ENCODE results near the gene PLGRKT. TPM values are rescaled to one million over a fixed set of nuclear protein-coding genes. Genes with fewer than 3 reads are reported as not detected.
"Not testable (repeated sequence)": the region's sequence is repeated elsewhere in the genome, so short reads cannot be mapped to it uniquely, and the experiment has no call there.

The PLGRKT gene
- total RNA-seq, 1 experiment from 2014 or later, result 15.1 TPM

DNA sequence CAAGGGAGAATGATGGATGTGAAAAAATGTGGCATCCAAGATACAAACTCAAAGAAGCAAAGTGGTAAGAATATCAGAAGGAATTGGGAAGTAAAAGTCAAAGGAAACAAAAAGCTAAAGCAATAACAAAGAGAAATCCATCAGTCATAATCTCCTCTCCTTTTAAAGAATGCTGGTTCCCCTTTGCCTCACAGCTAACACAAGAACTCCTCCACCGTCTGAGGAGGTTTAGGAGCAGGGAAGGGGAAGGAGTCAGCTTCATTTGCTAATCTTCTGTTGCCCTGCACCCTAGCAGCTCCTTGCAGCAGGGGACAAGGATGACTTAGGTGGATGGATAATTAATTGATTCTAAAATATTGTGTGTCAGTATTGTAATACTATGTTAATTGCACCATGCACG, 29.0 kb upstream of the PLGRKT start:
- CTCF ChIA-PET, result no interaction called here
- Mint-ChIP-seq H3K4me3 (ENCODE audit: low read depth, unreplicated experiment) (no peak overlapping the region), H3K27me3 (ENCODE audit: unreplicated experiment) (no peaks in the 10 kb centered on the region), H3K36me3 (ENCODE audit: insufficient read depth, unreplicated experiment) (no peaks in the 10 kb centered on the region), H3K27ac (ENCODE audit: unreplicated experiment) (no peak overlapping the region), H3K4me1 (ENCODE audit: low read depth, unreplicated experiment) (no peaks in the 10 kb centered on the region), H3K9me3 (ENCODE audit: low read depth, unreplicated experiment) (no peaks in the 10 kb centered on the region)
- intact Hi-C loops (cut with micrococcal nuclease; ENCODE audit: unreplicated experiment), result no loop called here
- BruUV-seq (replicated peaks), result no TSS peak
- TF ChIP-seq, protein P1, sequence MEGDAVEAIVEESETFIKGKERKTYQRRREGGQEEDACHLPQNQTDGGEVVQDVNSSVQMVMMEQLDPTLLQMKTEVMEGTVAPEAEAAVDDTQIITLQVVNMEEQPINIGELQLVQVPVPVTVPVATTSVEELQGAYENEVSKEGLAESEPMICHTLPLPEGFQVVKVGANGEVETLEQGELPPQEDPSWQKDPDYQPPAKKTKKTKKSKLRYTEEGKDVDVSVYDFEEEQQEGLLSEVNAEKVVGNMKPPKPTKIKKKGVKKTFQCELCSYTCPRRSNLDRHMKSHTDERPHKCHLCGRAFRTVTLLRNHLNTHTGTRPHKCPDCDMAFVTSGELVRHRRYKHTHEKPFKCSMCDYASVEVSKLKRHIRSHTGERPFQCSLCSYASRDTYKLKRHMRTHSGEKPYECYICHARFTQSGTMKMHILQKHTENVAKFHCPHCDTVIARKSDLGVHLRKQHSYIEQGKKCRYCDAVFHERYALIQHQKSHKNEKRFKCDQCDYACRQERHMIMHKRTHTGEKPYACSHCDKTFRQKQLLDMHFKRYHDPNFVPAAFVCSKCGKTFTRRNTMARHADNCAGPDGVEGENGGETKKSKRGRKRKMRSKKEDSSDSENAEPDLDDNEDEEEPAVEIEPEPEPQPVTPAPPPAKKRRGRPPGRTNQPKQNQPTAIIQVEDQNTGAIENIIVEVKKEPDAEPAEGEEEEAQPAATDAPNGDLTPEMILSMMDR (IDR thresholded peaks at IDR 0.05; ENCODE audit: unreplicated experiment), result no peak
- no peak for DNase-seq

DNA sequence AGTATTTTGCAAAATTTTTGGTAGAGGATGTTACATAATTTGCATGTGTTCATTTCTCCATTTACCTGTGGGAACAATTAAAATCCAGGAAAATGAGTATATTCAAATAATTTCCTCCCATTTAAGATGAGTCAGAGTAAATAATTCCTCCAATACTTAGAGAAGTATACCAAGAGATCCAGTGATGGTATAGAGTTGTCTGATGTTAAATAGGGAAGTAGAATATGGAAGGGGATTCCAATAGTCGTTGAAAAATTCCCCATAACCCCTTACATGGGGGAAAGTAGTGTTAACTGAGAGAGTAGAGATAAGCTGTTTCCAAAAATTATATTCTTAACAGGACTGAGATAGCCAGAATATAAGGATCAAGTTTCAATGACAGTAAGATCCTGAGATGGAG, 28.3 kb upstream of the PLGRKT start:
- TF ChIP-seq, protein P1 (IDR thresholded peaks at IDR 0.05; ENCODE audit: unreplicated experiment), result no peak
- no peaks in the 10 kb centered on the region for H3K27me3 Mint-ChIP-seq (ENCODE audit: unreplicated experiment)
- no peak overlapping the region for H3K4me3 Mint-ChIP-seq (ENCODE audit: low read depth, unreplicated experiment)
- intact Hi-C loops (cut with micrococcal nuclease; ENCODE audit: unreplicated experiment), result no loop called here
- no peak overlapping the region for H3K27ac Mint-ChIP-seq (ENCODE audit: unreplicated experiment)
- DNase-seq, result no peak
- CTCF ChIA-PET, result no interaction called here
- H3K4me1 Mint-ChIP-seq (ENCODE audit: low read depth, unreplicated experiment), result no peaks in the 10 kb centered on the region
- no TSS peak for BruUV-seq (replicated peaks)
- no peaks in the 10 kb centered on the region for H3K36me3 Mint-ChIP-seq (ENCODE audit: insufficient read depth, unreplicated experiment)
- H3K9me3 Mint-ChIP-seq (ENCODE audit: low read depth, unreplicated experiment), result no peaks in the 10 kb centered on the region

GRCh38 chr9:5464831-5465330, 27.2 kb upstream of the PLGRKT start:
- H3K36me3 Mint-ChIP-seq (ENCODE audit: insufficient read depth, unreplicated experiment); DNase-seq; BruUV-seq (replicated peaks); H3K9me3 Mint-ChIP-seq (ENCODE audit: low read depth, unreplicated experiment); H3K4me3 Mint-ChIP-seq (ENCODE audit: low read depth, unreplicated experiment); H3K27ac Mint-ChIP-seq (ENCODE audit: unreplicated experiment); H3K27me3 Mint-ChIP-seq (ENCODE audit: unreplicated experiment); H3K4me1 Mint-ChIP-seq (ENCODE audit: low read depth, unreplicated experiment); CTCF ChIA-PET; intact Hi-C loops (cut with micrococcal nuclease; ENCODE audit: unreplicated experiment): not testable (repeated sequence)

DNA sequence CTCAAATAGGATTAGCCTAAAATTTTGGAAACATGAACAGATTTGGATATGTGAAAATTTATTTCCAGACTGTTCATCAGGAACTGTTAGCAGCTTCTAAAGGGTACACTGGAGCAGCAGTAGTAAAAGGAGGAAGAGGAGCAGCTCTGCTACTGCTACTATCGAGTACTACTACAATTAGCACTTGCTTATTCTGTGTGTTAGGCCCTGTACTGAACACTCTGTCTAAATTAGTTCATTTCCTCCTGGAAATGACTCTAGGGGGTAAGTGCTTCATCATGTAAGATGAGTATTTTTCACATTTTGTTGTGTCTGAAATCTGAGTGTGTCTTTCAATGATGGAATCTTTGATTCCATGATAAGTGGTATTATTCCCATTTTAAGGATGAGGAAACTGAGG, 22.4 kb upstream of the PLGRKT start:
- DNase-seq, result no peak
- no peak overlapping the region for H3K4me3 Mint-ChIP-seq (ENCODE audit: low read depth, unreplicated experiment)
- no peaks in the 10 kb centered on the region for H3K27me3 Mint-ChIP-seq (ENCODE audit: unreplicated experiment)
- H3K4me1 Mint-ChIP-seq (ENCODE audit: low read depth, unreplicated experiment), result peaks cover 6% of the 10 kb centered on the region
- no TSS peak for BruUV-seq (replicated peaks)
- CTCF ChIA-PET, result no interaction called here
- H3K36me3 Mint-ChIP-seq (ENCODE audit: insufficient read depth, unreplicated experiment), result no peaks in the 10 kb centered on the region
- intact Hi-C loops (cut with micrococcal nuclease; ENCODE audit: unreplicated experiment), result no loop called here
- no peak overlapping the region for H3K27ac Mint-ChIP-seq (ENCODE audit: unreplicated experiment)
- H3K9me3 Mint-ChIP-seq (ENCODE audit: low read depth, unreplicated experiment), result no peaks in the 10 kb centered on the region
- TF ChIP-seq, protein P1 (IDR thresholded peaks at IDR 0.05; ENCODE audit: unreplicated experiment), result no peak

GRCh38 chr9:5459289-5459829, 21.6 kb upstream of the PLGRKT start:
- intact Hi-C loops (cut with micrococcal nuclease; ENCODE audit: unreplicated experiment), result no loop called here
- Mint-ChIP-seq H3K9me3 (ENCODE audit: low read depth, unreplicated experiment) (no peaks in the 10 kb centered on the region), H3K27me3 (ENCODE audit: unreplicated experiment) (no peaks in the 10 kb centered on the region), H3K4me1 (ENCODE audit: low read depth, unreplicated experiment) (peaks cover 10% of the 10 kb centered on the region), H3K27ac (ENCODE audit: unreplicated experiment) (no peak overlapping the region), H3K36me3 (ENCODE audit: insufficient read depth, unreplicated experiment) (no peaks in the 10 kb centered on the region), H3K4me3 (ENCODE audit: low read depth, unreplicated experiment) (no peak overlapping the region)
- BruUV-seq (replicated peaks), result no TSS peak
- CTCF ChIA-PET, result interaction anchor here (0.7 kb wide), 1 partner anchor 9 kb away, joined by 3 read pairs; the partner anchor contains the start of gene CD274
- no peak for DNase-seq
- TF ChIP-seq, protein P1 (IDR thresholded peaks at IDR 0.05; ENCODE audit: unreplicated experiment), result no peak
